PC-9 (cell line): ENCODE data around the gene CDH13. TPM values are rescaled to one million over a fixed set of nuclear protein-coding genes. Genes with fewer than 3 reads are reported as not detected.

Source experiments
- BruUV-seq: library from RNA; stranded (reverse); fragments of 400-500 nt; replicated peaks from 2 replicates; lab custom pipeline; 2021; lab: Mats Ljungman, UMichigan
- CTCF ChIA-PET: fragments of 300-600 bp; sonication (Branson Sonifier 250); formaldehyde crosslinking; loops from one replicate; lab custom pipeline; 2022; ENCODE audit warnings: antibody characterized with exemption; lab: Charles Lee
- POLR2A ChIA-PET: fragments of 300-600 bp; sonication (Branson Sonifier 250); formaldehyde crosslinking; loops from one replicate; lab custom pipeline; 2022; ENCODE audit warnings: antibody characterized with exemption; ENCODE audit not compliant: unreplicated experiment; lab: Charles Lee
- DNase-seq, 2 experiments: peaks; one replicate each; pipeline versions ENCODE4 v3.0.0 to v3.0.0-alpha.2; 2015 to 2022; ENCODE audit warnings: mixed read lengths in 1 of 2
- H2AFZ ChIP-seq: fragments of 200-600 bp; sonication (generic); 2 replicates; pipeline ENCODE4 v1.8.1; 2017; ENCODE audit warnings: antibody characterized with exemption
- H3F3A ChIP-seq: fragments of 200-600 bp; sonication (generic); 2 replicates; pipeline ENCODE4 v1.8.1; 2017; ENCODE audit warnings: antibody characterized with exemption, mild to moderate bottlenecking, low read depth; ENCODE audit not compliant: insufficient read depth
- H3K27ac ChIP-seq: fragments of 200-600 bp; sonication (generic); 2 replicates; pipeline ENCODE4 v1.6.1; 2016; ENCODE audit warnings: mixed run types
- H3K27me3 ChIP-seq: fragments of 200-600 bp; sonication (generic); 2 replicates; pipeline ENCODE4 v1.6.1; 2016; ENCODE audit warnings: low read depth, mixed run types; ENCODE audit not compliant: insufficient read depth
- H3K36me3 ChIP-seq: fragments of 200-600 bp; sonication (generic); 2 replicates; pipeline ENCODE4 v1.6.1; 2016; ENCODE audit warnings: low read depth, mixed run types
- H3K4me1 ChIP-seq: fragments of 200-600 bp; sonication (generic); replicated peaks from 2 replicates; pipeline ENCODE4 v1.6.1; 2016; ENCODE audit warnings: mixed run types; ENCODE audit not compliant: insufficient read depth
- H3K4me2 ChIP-seq: fragments of 200-600 bp; sonication (generic); 2 replicates; pipeline ENCODE4 v1.6.1; 2017; ENCODE audit warnings: mixed run types
- H3K4me3 ChIP-seq: fragments of 200-600 bp; sonication (generic); 2 replicates; pipeline ENCODE4 v1.6.1; 2016; ENCODE audit warnings: mixed run types
- H3K79me2 ChIP-seq: fragments of 200-600 bp; sonication (generic); 2 replicates; pipeline ENCODE4 v1.6.1; 2017; ENCODE audit warnings: low read depth, mixed run types
- H3K9me2 ChIP-seq: fragments of 200-600 bp; sonication (generic); 2 replicates; pipeline ENCODE4 v1.8.1; 2017; ENCODE audit warnings: mild to moderate bottlenecking; ENCODE audit not compliant: insufficient read depth
- H3K9me3 ChIP-seq: fragments of 200-600 bp; sonication (generic); 2 replicates; pipeline ENCODE4 v1.8.1; 2016; ENCODE audit warnings: low read depth; ENCODE audit not compliant: insufficient read depth
- H4K20me1 ChIP-seq: fragments of 200-600 bp; sonication (generic); 2 replicates; pipeline ENCODE4 v1.8.1; 2017; ENCODE audit not compliant: insufficient read depth
- CTCF ChIP-seq: fragments of 200-600 bp; sonication (generic); conservative IDR thresholded peaks from 2 replicates; pipeline ENCODE4 v1.6.1; 2017; ENCODE audit warnings: mixed run types, antibody characterized with exemption, mild to moderate bottlenecking, moderate library complexity
- EZH2 ChIP-seq: fragments of 200-600 bp; sonication (generic); IDR thresholded peaks from 2 replicates; pipeline ENCODE4 v1.8.0; 2017; ENCODE audit warnings: antibody characterized with exemption, low read depth
- intact Hi-C: fragments of 100-400 bp; cut with micrococcal nuclease; formaldehyde crosslinking; loops from one replicate; pipeline ENCODE4 v1.10.0; 2022; ENCODE audit not compliant: unreplicated experiment
- total RNA-seq: library from RNA; stranded (reverse); gene quantifications from 2 replicates; pipeline ENCODE4 v1.2.3, GENCODE V29; 2021

Gene CDH13
- total RNA-seq, 1 experiment from 2014 or later: 0.24 TPM

- Histone ChIP-seq H3K9me3 (no peaks in the 10 kb centered on the region), H3K9me2 (no peaks in the 10 kb centered on the region), H3K27me3 (peaks cover 17% of the 10 kb centered on the region; the same call in 1 of the 2 replicates), H3K4me2 (no peak overlapping the region), H4K20me1 (no peaks in the 10 kb centered on the region), H3K4me3 (no peak overlapping the region), H3K27ac (no peak overlapping the region), H3K4me1 (no peaks in the 10 kb centered on the region), H2AFZ (no peak overlapping the region), H3K79me2 (no peaks in the 10 kb centered on the region), H3F3A (no peaks in the 10 kb centered on the region), H3K36me3 (no peaks in the 10 kb centered on the region)
- ChIA-PET POLR2A (no interaction called here), CTCF (no interaction called here)
- intact Hi-C loops: no loop called here
- no peak for TF ChIP-seq EZH2
- no peak for TF ChIP-seq CTCF
- no peak for DNase-seq
- no TSS peak for BruUV-seq
Observed at GRCh38 chr16:83330251-83330650, 703.5 kb downstream of the CDH13 start.

- Histone ChIP-seq H2AFZ (no peak overlapping the region), H3F3A (no peaks in the 10 kb centered on the region), H3K27ac (no peak overlapping the region), H3K9me2 (no peaks in the 10 kb centered on the region), H3K27me3 (peaks cover 36% of the 10 kb centered on the region), H4K20me1 (no peaks in the 10 kb centered on the region), H3K9me3 (no peaks in the 10 kb centered on the region), H3K36me3 (no peaks in the 10 kb centered on the region), H3K4me1 (no peaks in the 10 kb centered on the region), H3K4me2 (no peak overlapping the region), H3K4me3 (no peak overlapping the region), H3K79me2 (no peaks in the 10 kb centered on the region)
- BruUV-seq: no TSS peak
- TF ChIP-seq CTCF (no peak), EZH2 (no peak)
- intact Hi-C loops: no loop called here
- ChIA-PET POLR2A (interaction anchor here (0.7 kb wide), 1 partner anchor 29 kb away, joined by 4 read pairs; no protein-coding TSS in a partner anchor), CTCF (no interaction called here)
- DNase-seq: no peak
Observed at GRCh38 chr16:83335076-83335475, 708.3 kb downstream of the CDH13 start.

GRCh38 chr16:83336603-83337002 is 709.8 kb downstream of the CDH13 start:
- H3K27me3 ChIP-seq: peaks cover 30% of the 10 kb centered on the region
- H3K4me3 ChIP-seq: no peak overlapping the region
- H3K9me2 ChIP-seq: no peaks in the 10 kb centered on the region
- POLR2A ChIA-PET: no interaction called here
- no peak for DNase-seq
- TF ChIP-seq CTCF: no peak
- TF ChIP-seq EZH2: no peak
- no peaks in the 10 kb centered on the region for H3K9me3 ChIP-seq
- no peaks in the 10 kb centered on the region for H3K79me2 ChIP-seq
- no peaks in the 10 kb centered on the region for H4K20me1 ChIP-seq
- no peaks in the 10 kb centered on the region for H3F3A ChIP-seq
- no peaks in the 10 kb centered on the region for H3K36me3 ChIP-seq
- no peaks in the 10 kb centered on the region for H3K4me1 ChIP-seq
- H2AFZ ChIP-seq: no peak overlapping the region
- no TSS peak for BruUV-seq
- no peak overlapping the region for H3K4me2 ChIP-seq
- H3K27ac ChIP-seq: no peak overlapping the region
- CTCF ChIA-PET: no interaction called here
- intact Hi-C loops: no loop called here
